Raji (cell line): ENCODE data around the gene ZNF853.

Experiments
- POLR2A ChIP-seq: IDR thresholded peaks from 2 replicates; pipeline ENCODE4 v1.6.1; 2011; ENCODE audit warnings: low read depth, low read length, control low read depth; ENCODE audit not compliant: insufficient read depth

ZNF853 gene

DNA sequence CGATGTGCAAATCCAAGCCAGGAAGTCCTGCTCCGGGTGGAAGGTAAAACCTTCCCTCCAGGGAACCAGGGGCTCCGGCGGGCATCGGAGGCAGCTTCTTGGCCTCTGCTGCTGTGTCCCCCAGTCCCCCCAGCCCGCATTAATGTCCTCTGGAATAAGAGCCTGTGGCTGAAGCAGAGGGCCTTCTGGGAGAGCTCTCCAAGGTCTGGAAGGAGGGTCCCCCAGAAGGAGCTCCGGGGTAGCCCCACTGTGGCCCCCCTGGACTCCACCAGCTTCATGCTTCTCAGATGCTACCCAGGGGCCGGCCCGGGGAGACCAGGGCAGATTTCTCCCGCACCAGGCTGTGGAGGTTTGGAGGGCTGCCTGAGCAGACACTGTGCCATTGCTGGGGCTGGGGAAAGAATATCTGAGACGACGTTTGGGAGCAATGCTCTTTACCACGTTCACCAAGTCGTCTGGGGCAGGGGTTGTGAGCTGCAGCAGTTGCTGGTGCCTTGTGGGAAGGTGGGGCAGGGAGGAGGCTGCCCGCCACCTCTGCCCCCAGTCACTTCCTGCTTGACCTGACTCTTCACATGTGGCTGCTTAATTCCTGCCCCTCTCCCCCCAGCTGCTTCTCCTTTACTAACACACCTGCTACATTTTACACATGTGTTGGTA lies 8.3 kb downstream of the ZNF853 start:
- TF ChIP-seq POLR2A = peak; percentile 47; the same call in 1 of the 2 replicates

DNA sequence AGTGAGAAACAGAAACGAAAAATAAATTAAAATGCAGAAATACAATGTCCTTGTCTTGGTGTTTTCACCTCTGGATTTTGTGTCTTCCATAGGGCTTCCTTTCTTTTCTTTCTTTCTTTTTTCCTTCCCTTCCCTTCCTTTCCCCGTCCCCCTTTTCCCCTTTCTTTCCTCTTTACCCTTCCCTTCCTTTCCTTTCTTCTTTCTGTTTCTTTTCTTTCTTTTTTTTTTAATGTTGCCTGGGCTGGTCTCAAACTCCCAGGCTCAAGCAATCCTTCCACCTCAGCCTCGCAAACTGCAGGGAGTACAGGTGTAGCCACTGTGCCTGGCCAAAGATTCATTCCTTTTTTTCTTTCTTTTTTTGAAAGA lies 8.8 kb downstream of the ZNF853 start:
- TF ChIP-seq POLR2A = no peak

DNA sequence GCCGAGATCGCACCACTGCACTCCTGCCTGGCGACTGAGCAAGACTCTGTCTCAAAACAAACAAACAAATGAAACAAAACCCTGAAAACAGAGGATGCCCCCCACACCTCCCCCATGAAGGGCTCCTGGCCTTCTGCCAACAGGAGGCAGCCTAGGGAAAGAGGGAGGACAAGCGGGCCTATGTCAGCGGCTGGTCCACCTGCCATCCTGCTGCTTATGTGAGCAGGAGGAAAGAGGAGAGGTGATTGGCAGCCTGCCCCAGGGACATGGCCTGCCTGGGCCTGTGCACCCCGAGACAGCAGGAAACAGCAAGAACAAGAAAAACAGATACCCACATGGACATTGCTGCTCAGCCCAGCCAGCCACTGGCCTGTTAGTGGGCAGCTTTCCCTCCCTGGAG lies 12.6 kb downstream of the ZNF853 start:
- TF ChIP-seq POLR2A = no peak

DNA sequence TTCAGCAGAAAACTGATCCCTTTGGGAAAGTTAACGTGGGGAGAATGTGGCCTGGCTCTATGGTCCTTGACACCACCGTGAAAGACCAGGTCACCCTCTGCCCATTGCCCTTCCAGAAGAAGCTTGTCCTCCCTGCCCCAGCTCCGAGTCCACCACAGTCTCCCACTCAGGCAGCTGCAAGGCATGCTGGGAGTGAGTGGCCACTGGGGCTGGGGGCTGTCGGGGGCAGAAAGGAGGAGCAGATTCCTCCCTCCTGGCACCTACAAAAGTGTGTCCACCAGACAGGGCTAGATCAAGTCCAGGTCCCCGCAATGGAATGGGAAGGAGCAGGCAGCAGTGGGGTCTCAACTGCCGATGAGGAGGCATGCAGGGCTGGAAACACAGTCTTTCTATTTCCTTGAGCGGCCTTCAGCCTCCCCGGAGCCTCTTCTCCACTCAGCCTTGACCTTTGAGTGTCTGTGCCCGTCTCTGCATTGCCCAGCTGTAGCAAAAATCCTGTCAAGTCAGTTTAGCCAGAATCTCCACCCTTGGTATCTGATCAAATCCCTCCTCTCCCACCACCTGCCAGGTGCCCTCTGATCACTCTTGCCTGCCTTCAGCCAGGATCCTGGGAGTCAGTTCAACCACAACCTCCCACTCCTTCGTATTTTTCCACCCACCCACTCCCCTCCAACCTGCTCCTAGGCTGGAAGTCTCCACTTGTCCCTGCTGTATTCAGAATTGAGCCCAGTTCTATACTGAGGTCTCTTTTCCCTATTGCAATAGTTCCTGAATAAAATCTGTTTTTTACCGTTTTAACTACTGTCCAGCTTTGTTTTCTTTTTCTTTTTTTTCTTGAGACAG lies 14.8 kb downstream of the ZNF853 start:
- no peak for TF ChIP-seq POLR2A

DNA sequence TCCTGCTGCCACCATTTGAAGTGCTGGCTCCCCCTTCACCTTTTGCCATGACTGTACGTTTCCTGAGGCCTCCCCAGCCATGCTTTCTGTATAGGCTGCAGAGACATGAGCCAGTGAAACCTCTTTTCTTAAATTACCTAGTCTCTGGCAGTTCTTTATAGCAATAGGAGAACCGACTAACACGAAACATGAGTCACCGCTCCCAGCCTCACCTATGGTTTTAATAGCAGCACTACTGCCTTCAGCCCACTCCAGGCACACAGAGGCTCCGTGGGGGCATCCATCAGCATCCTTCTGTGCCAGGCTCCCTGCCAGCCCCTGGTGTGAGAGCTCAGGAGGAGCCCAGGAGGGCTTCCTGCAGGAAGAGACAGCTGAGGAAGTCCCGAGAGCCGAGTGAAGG lies 16.2 kb downstream of the ZNF853 start:
- TF ChIP-seq POLR2A = no peak

DNA sequence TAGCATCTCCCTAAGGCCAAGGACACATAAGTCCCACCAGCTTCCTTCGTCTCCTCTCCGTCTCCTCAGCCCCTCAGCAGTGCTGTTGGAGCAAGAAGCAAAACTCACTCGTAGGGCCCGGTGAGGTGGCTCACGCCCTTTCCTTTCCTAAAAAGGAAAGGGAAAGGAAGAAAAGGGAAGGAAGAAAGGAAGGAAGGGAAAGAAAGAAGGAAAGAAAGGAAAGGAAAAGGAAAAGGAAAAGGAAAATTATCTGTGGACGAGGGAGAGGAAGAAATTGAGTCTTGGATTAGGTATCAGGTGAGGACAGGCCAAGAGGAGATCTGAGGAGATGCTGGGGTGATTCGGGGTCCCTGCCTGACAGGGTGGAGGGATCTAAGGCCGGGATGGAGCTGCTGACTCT lies 18.6 kb downstream of the ZNF853 start:
- TF ChIP-seq POLR2A = no peak

DNA sequence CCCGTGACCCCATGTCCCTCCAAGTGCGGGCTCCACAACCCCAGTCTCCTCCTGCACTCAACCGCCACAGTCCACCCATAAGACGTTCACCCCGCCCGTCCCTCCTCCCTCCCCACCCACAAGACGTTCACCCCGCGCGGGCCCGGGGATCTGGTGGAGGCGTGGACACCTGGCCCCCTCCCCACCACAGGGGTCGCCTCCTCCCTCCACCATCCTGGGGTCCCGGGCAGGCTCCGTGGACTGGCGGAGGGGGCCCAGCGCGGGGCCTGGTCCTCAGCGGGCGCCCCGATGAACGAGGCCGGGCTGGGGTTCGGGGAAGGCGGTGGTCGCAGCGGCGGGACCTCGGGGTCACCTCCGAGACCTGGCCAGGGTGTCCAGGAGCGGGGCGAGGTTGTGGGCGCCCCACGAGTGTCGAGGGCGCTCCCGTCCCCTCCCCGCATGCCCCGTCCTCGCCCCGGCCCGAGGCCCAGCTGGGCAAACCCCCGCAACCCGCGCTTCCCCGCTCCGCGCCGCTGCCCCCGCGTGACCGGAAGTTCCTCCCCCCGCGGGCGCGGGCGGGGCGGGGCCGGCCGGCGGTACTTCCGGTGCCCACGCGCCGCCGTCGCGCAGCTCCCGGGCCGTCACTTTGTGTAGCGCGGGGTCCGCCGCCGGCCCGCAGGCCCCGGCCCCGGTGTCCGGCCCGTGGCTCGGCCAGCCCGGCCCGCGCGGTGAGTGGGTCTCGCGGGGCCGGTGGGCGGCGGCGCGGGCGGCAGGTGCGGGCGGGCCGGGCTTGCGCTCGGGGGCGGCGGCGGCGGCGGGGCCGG lies 21.5 kb downstream of the ZNF853 start, which contains the start of gene ZNF316:
Gene ZNF316, plus strand, starts transcription at position 578 of the 803 bp plus-strand sequence. CDS start 5,092 bp downstream, outside the sequence.
- TF ChIP-seq POLR2A = peak; percentile 60

DNA sequence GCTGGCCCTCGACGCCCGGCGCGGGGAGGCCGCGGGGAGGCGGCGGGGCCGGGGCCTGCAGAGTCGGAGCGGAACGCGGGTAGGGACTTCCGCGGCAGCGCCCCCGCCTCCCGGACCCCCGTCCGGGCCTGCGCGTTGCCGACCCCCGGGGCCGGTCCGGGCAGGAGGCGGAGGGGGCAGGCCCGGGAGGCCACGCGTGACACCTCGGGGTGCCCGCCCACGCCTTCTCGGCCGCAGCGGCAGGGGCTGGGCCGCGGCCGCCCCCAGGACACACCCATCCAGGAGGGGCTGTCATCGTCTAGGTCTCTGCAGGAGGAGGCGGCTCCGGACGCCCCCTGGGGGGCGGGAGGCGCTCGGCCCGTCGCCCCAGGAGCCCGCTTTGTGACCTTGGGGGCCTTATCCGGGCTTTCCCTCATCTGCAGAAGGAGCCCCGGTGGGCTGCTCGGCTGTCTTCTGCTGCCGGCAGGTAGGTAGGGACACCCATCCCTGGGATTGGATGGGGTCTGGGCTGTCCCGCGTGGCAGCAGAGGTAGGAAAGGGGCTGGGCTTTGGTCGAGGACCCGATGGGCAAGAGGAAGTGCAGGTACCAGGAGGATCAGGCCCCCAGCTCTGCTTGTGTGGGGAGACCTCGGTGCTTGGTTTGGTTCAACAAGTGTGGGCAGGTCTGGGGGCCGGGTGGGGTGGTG lies 22.3 kb downstream of the ZNF853 start:
- 0 out of 2 replicates have a peak, but pooled peaks have one; percentile 25 for TF ChIP-seq POLR2A

DNA sequence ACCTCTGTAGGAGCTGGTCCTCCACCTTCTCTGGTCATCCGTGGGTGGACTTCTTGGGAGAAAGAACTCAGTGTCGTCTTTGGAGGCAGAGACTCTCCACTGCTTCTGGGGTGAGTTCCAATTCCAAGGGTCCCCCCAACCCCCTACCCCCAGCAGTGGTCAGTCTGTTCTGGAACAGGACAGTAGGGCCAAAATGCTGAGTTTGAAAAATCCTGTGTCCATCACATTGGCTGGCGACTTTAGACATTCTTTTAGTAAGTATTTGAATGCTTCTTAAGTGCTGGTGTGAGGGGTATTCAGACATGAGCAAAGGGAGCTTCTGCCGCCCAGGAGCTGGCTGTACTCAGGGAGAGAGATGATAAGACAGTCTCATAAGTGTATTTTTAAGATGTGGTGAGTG lies 23.6 kb downstream of the ZNF853 start:
- no peak for TF ChIP-seq POLR2A

DNA sequence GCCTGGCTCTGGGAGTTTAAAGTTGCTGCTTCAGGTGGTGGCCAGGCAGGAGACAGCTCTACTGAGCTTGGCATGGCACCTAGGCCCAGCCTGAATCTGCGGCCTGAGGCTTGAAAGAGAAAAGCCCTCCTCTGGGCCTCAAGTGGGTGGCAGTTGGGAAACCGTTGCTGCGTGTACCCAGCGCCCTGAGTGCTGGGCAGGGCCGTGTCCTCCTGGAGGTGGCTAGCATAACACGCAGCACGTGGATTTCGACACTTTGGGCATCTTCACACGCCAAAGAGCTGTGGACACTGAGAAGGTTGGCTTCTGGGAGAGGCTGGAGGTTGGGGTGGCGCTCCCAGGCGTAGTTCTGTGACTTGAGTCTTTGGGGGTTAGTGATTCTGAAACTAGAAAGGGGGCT lies 24.2 kb downstream of the ZNF853 start:
- TF ChIP-seq POLR2A = no peak

DNA sequence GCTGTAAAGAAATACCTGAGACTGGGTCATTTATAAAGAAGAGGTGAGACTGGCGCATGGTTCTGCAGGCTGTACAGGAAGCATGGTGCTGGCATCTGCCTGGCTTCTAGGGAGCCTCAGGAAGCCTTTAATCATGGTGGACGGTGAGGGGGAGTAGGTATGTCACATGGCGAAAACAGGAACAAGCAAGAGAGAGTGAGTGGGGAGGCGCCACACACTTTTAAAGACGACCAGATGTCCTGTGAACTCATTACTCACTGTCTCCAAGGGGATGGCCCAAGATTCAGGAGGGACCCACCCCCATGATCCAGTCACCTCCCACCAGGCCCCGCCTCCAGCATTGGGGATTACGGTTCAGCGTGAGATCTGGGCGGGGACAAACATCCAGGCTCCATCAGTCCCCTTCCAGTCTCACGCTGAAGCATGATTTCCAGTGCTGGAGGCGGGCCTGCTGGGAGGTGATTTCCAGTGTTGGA lies 24.9 kb downstream of the ZNF853 start:
- no peak for TF ChIP-seq POLR2A

DNA sequence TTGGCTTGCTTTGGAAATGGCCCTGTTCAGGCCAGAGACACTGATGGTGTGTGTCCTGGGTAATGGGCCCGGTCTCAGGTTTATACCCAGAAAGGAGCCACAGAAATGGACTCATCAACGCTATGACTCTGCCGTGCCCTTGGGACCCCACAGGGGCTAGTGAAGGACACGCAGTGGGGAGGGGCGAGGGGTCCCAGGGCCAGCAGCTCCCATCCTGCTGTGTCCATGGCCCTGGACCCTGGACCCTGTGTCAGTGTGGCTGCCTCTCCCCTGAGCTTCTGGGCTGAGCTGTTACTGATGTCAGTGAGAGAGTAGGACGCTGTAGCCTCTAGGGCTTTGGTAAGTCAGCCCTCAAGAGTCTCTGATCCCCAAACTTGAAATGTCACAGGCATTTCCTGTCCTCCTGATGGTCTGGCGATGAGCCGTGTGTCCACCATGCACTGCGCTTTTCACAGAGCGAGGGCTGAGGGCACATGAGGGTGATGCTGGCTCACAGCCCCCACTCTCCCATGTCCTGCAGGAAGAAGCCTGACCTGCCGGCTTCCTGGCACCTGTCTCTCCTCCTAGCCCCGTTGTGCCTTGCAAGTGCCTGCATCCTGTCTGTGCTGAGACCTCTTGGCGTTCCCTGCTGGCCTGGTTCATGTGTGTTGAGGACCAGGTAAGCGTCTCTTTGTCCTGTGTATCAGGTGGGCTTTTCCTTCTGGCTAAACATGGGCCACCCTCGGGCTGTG lies 26.1 kb downstream of the ZNF853 start:
- no peak for TF ChIP-seq POLR2A

DNA sequence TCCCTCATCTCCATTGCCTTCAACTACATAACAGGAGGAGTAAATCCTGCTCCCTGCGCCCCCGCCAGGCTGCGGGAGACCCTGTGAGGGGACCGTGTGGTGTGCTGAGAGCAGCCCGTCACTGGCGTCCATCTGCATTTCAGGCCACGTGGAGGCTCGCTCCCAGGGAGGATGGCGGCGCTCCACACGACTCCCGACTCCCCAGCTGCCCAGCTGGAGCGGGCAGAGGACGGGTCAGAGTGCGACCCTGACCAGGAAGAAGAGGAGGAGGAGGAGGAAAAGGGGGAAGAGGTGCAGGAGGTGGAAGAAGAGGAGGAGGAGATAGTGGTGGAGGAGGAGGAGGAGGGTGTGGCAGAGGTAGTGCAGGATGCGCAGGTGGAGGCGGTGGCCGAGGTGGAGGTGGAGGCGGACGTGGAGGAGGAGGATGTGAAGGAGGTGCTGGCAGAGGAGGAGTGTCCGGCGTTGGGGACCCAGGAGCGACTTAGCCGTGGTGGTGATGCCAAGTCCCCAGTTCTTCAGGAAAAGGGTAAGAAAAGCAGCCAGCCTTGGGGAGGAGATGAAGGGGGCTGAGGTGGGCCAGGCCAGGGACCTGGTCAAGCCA lies 26.9 kb downstream of the ZNF853 start:
- no peak for TF ChIP-seq POLR2A
